GM18951 (cell line): Measurements from ENCODE around the gene NPHP1.
"Not testable (repeated sequence)": the region's sequence is repeated elsewhere in the genome, so short reads cannot be mapped to it uniquely, and the experiment has no call there.

Experiments used
- POLR2A ChIP-seq: IDR thresholded peaks from 4 replicates; pipeline ENCODE4 v1.6.1; 2011; ENCODE audit warnings: mild to moderate bottlenecking; ENCODE audit not compliant: insufficient read length, insufficient read depth; ENCODE audit errors: extremely low read depth
- in situ Hi-C: fragments of 300-500 bp; cut with MboI; formaldehyde crosslinking; loops from one replicate; pipeline ENCODE4 v1.12.0; 2022; ENCODE audit warnings: low sequenced_read_pairs, mixed read lengths, inconsistent platforms; ENCODE audit not compliant: unreplicated experiment

The NPHP1 gene

DNA sequence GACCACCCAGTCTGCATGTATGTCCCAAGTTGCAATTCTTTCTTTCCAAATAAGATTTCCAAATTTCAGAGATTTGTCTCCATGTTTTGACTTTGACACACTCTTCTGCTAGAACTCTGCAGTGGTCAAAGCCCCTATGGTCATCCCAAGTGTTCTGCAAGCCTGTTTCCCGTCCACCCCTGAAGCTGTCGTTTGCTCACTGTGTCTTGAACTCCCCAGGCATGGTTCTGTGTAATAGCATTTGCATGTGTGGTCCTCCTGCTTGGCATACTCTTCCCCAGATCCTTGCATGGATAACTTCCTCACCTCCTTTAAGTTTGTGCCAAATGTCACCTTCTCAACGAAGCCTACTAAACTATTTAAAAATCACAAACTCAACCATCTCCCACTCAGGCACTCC lies 11.4 kb upstream of the NPHP1 start:
- in situ Hi-C loops, result loop anchor here (25.0 kb wide), 1 partner anchor 279 kb away; no protein-coding TSS in a partner anchor
- no peak for TF ChIP-seq POLR2A

DNA sequence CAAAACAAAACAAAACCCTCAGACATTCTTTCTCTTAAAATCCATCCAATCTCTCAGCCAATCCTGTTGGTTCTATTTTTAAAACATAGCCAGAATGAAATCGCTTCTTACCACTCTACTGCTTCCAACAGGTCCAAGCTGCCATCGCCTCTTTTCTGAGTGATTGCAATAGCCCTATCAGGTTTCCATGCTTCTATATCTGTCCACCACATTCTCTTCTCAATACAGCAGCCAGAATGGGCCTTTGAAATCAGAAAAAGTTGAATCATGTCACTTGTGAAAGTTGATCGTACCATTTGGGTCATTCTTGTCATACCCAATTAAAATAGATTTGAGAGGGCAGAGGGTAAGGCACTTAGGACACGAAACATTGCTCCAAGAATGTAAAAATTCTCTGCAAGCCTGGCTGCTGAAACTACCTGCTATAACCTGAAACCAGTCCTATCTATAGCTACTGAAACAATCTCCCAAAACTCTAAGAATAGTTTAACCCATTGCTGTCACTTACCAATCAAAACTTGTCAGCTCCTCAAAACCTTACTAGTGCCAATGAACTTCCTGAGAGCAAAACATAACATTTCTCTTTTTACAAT lies 10.8 kb upstream of the NPHP1 start:
- TF ChIP-seq POLR2A, result no peak
- in situ Hi-C loops, result loop anchor here (25.0 kb wide), 1 partner anchor 278 kb away; no protein-coding TSS in a partner anchor

DNA sequence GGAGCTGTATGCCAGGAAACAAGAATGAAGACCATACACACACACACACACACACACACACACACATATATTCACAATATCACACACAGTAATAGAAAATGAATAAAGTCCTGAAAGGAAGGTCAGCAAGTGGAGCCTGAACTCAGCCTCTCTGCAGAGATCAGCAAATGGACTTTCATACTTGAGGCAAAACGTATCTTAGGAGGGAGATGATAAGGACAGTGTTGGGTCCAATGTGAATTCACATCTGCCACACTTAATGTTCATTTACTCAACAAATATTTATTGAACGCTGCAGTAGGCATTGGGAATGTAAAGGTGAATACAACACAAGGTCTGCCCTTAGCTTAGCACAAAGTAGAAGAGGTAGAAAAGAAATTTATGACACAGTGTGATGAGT lies 10.3 kb upstream of the NPHP1 start:
- in situ Hi-C loops, result loop anchor here (25.0 kb wide), 1 partner anchor 278 kb away; no protein-coding TSS in a partner anchor
- TF ChIP-seq POLR2A, result no peak

DNA sequence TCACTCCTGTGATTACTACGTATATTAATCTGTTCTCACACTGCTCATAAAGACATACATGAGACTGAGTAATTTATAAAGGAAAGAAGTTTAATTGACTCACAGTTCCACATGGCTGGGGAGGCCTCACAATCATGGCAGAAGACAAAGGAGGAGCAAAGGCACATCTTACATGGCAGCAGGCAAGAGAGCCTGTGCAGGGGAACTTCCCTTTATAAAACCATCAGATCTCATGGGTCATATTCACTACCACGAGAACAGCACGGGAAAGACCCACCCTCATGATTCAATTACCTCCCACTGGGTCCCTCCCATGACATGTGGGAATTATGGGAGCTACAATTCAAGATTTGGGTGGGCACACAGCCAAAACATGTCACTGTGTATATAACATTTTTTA lies 8.7 kb upstream of the NPHP1 start:
- in situ Hi-C loops, result loop anchor here (25.0 kb wide), 1 partner anchor 276 kb away; no protein-coding TSS in a partner anchor

DNA sequence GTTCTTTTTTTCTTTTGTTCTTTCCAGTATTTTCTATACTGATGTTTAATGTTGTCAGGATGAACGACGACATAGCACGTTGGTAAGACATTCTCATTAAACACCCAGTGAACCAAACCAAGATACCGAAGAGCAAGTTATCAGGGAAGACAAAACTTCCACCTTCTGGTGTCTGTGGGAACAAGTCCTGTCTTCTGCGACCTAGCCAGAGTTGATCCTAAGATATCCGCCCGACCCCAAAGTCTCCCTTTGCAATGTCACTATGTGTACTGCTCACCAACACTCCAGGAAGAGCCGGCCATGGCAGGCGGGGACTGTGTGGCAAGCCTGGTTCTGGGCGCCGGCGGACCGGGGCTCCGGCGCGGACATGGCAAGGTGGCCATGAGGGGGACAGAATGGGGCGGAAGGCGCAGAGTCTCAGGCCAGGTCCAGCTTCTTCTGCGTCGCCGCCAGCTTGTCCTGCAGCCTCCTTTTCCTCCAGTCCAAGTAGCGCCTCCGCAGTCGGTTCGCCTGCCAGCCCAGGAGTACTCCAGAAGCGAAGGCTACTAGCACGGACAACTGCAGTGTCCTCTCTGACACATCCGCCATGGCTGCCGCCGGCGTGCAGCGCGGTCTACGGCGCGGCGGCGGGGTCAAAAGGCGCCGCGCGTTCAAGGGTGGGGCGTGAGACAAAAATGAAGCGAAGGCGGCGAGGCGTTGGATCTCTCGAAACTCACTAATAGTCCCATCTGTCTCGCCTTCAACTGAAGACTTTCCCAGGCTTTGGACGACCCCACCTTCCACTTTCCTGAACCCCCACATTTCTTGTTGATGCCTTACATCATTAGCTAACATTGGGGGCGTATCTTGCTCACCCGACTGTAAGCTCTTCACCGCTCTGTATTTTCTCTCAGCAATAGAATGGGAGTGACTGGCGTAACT lies 7.4 kb upstream of the NPHP1 start, which contains the start of gene MTLN:
Gene MTLN, minus strand, starts transcription at position 610 of the 921 bp plus-strand sequence. Its CDS starts 22 bp downstream, at position 588.
- TF ChIP-seq POLR2A, result peak; percentile 90
- in situ Hi-C loops, result loop anchor here (25.0 kb wide), 1 partner anchor 275 kb away; no protein-coding TSS in a partner anchor

DNA sequence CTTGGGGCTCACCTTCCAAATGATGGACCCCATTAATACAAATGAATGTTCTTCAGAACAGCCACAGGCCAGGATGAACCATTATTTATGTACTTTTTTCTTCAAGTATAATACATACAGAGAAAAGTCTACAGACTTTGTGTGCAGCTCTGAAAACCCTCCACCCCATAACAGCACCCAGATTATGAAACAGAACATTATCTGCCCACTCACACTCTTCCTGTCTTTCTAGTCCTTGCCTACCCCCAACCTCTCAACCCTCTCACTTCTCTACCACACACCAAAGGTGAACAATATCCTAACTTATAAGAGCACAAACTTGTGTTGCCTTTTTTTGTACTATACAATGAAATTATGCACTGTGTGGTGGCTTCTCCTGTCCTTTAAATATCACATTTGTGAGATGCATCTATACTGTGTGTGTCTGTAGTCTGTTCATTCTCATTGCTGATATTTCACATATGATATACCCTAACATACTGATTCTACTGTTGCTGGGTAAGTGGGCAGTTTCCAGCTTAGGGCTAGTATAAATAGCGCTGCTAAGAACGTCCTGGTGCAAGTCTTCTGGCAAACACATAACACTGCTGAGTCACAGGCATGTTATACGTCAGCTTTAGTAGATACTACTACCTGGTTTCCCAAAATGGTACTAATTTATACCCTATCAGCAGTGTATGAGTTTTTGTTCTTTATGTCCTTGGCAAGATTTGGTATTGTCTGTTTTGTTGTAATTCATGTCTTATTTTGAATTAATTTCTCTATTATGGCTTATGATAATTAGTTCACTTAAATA lies 1.0 kb upstream of the NPHP1 start:
- in situ Hi-C loops, result loop anchor here (25.0 kb wide), 1 partner anchor 269 kb away; no protein-coding TSS in a partner anchor
- no peak for TF ChIP-seq POLR2A

DNA sequence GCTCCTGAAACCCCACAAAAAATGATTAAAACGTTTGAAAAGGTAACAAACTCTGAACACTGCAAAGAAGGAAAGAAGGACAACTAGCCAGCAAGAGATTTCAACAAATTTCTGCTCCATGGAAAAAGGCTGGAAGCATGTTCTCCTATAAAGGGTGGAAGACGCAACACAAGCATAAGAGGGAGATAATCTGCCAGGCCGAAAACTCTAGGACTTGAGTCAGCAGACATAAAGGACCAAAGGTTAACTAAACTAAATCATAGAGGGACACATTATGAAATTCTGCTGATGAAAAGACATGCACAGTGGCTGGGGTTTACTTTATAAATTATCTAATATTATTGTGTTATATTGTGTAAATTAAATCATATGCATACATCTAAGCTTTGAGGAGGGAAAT lies 6.8 kb downstream of the NPHP1 start:
- in situ Hi-C loops, result no loop called here
- TF ChIP-seq POLR2A, result no peak

DNA sequence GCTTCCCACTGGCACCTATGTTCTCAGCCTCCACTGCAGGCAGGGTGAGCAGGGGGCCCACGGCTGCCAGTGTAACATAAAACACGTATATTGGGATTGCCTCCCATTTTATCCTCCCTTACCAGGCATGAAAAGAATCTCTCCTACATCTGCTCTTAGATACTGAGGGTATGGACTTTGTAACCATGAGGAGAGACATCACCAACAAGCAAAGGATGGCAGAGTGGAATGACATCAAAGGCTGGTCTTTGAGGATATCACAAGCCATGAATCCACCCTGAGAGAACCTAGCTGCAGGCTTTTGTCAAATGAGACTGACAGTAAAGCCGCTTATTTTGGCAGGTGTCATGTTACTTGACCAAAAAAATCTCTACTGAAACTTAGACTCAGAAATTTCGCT lies 7.4 kb downstream of the NPHP1 start:
- in situ Hi-C loops, result no loop called here
- TF ChIP-seq POLR2A, result no peak

DNA sequence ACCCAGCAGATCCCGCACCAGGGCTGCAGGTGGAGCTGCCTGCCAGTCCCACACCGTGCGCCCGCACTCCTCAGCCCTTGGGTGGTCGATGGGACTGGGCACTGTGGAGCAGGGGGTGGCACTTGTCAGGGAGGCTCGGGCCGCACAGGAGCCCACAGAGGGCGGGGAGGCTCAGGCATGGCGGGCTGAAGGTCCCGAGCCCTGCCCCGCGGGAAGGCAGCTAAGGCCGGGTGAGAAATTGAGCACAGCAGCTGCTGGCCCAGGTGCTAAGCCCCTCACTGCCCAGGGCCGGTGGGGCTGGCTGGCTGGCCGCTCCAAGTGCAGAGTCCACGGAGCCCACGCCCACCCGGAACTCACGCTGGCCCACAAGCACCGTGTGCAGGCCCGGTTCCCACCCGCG lies 14.6 kb downstream of the NPHP1 start:
- in situ Hi-C loops, result not testable (repeated sequence)

DNA sequence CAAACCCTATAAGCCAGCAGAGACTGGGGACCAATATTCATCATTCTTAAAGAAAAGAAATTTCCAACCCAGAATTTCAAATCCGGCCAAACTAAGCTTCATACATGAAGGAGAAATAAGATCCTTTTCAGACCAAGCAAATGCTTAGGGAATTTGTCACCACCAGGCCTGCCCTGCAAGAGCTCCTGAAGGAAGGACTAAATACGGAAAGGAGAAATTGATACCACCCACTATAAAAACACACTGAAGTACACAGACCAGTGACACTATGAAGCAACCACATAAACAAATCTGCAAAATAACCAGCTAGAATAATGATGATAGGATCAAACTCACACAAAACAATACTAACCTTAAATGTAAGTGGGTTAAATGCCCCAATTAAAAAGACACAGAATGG lies 22.4 kb downstream of the NPHP1 start:
- TF ChIP-seq POLR2A, result no peak
- in situ Hi-C loops, result no loop called here

DNA sequence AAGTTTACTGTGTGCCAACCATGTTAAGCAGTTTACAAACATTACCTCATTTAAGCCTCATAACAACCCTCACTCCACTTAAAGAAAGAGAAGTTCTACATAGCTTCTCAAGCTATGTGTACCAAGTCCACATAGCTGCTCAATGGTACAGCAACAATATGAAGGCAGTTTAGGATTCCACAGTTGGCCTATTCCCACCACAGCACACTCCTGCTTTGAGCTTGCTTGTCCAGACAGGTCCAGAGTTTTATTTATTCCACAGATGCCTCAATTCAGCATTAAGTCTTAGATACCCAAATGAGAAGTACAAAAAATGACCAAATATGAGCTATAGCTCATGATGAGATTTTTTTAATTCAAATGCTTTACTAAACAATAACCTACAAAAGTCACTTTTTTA lies 24.8 kb downstream of the NPHP1 start:
- no peak for TF ChIP-seq POLR2A
- in situ Hi-C loops, result no loop called here

DNA sequence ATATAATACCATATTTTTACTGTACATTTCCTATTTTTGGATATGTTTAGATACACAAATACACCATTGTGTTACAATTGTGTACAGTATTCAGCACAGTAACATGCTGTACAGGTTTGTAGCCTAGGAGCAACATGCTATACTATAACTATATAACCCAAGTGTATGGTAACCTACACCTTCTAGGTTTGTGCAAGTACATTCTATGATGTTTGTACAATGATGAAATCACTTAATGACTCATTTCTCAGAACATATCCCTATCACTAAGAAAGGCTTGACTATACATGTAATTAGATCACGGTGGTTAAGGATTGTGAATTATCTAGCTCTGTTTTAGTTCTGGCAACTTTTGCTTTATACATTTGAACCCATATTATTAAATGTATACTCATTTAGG lies 31.3 kb downstream of the NPHP1 start:
- in situ Hi-C loops, result no loop called here
- TF ChIP-seq POLR2A, result no peak

DNA sequence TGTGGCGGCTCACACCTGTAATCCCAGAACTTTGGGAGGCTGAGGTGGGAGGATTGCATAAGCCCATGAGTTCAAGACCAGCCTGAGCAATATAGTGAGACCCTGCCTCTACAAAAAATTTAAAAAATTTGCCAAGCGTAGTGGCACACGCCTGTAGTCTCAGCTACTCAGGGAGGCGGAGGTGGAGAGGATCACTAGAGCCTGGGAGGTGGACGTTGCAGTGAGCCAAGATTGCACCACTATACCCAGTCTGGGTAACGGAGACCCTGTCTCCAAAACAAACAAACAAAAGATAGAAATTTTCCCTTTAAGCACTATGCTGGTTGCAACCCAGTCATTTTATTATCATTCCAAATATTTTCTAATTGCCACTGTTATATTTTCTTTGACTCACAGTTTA lies 32.3 kb downstream of the NPHP1 start:
- in situ Hi-C loops, result no loop called here
- no peak for TF ChIP-seq POLR2A
